ENCODE data around the gene CAND1. TPM values are rescaled to one million over a fixed set of nuclear protein-coding genes. Genes with fewer than 3 reads are reported as not detected.

Gene CAND1
- total and polyA plus RNA-seq, 4 donors: 25.4 to 66.1 (median 45.7) TPM

DNA sequence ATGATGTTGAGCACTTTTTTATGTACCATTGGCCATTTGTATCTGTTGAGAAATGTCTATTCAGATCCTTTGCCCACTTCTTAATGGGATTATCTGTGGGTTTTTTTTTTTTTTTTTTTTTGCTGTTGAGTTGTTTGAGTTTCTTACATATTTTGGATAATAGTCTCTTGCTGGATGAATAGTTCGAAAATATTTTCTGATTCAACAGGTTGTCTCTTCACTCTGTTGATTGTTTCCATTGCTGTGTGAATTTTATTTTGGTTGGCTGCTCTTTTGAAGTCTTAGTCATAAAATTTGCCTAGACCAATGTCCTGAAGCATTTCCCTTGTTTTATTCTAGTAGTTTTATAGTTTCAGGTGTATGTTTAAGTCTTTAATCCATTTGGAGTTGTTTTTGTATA lies 64.5 kb downstream of the CAND1 start (continued):
- TF ChIP-seq HNF4G (IDR thresholded peaks at IDR 0.05) (no peak), FOXA1 (IDR thresholded peaks at IDR 0.05) (no peak), RAD21 (IDR thresholded peaks at IDR 0.05) (no peak)
- TF ChIP-seq, protein P1, sequence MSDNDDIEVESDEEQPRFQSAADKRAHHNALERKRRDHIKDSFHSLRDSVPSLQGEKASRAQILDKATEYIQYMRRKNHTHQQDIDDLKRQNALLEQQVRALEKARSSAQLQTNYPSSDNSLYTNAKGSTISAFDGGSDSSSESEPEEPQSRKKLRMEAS (IDR thresholded peaks at IDR 0.05): no peak
- TF ChIP-seq, protein P2, sequence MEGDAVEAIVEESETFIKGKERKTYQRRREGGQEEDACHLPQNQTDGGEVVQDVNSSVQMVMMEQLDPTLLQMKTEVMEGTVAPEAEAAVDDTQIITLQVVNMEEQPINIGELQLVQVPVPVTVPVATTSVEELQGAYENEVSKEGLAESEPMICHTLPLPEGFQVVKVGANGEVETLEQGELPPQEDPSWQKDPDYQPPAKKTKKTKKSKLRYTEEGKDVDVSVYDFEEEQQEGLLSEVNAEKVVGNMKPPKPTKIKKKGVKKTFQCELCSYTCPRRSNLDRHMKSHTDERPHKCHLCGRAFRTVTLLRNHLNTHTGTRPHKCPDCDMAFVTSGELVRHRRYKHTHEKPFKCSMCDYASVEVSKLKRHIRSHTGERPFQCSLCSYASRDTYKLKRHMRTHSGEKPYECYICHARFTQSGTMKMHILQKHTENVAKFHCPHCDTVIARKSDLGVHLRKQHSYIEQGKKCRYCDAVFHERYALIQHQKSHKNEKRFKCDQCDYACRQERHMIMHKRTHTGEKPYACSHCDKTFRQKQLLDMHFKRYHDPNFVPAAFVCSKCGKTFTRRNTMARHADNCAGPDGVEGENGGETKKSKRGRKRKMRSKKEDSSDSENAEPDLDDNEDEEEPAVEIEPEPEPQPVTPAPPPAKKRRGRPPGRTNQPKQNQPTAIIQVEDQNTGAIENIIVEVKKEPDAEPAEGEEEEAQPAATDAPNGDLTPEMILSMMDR (IDR thresholded peaks at IDR 0.05; ENCODE audit: low read depth, low read length, missing input control): no peak

DNA sequence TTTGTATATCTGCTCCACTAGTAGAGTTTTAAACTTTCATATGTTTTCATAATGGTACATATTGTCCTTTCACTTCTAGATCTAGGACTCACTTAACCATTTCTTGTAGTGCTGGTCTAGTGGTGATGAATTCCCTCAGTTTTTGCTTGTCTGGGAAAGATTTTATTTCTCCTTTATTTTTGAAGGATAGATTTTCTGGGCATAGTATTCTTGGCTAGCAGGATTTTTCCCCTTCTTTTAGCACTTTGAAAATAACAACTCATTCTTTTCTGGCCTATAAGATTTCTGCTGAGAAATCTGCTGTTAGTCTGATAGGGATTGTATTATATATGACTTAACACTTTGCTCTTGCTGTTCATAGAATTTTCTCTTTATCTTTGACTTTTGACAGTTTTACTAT lies 69.3 kb downstream of the CAND1 start:
- TF ChIP-seq, protein P3, sequence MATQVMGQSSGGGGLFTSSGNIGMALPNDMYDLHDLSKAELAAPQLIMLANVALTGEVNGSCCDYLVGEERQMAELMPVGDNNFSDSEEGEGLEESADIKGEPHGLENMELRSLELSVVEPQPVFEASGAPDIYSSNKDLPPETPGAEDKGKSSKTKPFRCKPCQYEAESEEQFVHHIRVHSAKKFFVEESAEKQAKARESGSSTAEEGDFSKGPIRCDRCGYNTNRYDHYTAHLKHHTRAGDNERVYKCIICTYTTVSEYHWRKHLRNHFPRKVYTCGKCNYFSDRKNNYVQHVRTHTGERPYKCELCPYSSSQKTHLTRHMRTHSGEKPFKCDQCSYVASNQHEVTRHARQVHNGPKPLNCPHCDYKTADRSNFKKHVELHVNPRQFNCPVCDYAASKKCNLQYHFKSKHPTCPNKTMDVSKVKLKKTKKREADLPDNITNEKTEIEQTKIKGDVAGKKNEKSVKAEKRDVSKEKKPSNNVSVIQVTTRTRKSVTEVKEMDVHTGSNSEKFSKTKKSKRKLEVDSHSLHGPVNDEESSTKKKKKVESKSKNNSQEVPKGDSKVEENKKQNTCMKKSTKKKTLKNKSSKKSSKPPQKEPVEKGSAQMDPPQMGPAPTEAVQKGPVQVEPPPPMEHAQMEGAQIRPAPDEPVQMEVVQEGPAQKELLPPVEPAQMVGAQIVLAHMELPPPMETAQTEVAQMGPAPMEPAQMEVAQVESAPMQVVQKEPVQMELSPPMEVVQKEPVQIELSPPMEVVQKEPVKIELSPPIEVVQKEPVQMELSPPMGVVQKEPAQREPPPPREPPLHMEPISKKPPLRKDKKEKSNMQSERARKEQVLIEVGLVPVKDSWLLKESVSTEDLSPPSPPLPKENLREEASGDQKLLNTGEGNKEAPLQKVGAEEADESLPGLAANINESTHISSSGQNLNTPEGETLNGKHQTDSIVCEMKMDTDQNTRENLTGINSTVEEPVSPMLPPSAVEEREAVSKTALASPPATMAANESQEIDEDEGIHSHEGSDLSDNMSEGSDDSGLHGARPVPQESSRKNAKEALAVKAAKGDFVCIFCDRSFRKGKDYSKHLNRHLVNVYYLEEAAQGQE (IDR thresholded peaks at IDR 0.05): no peak
- no peak for TF ChIP-seq FOXA1 (IDR thresholded peaks at IDR 0.05)
- TF ChIP-seq EGR1 (IDR thresholded peaks at IDR 0.05; ENCODE audit: low read depth in 2 of 2): no peak
- no peak for TF ChIP-seq RXRA (IDR thresholded peaks at IDR 0.05)
- TF ChIP-seq, protein P2 (IDR thresholded peaks at IDR 0.05; ENCODE audit: low read depth, low read length, missing input control): no peak
- DNase-seq (ENCODE audit: low spot score): no peak
- Histone ChIP-seq H3K9ac (ENCODE audit: low read depth in 1 of 2, low read length in 2 of 2) (no peak overlapping the region), H3K4me1 (ENCODE audit: control insufficient read depth in 4 of 4, insufficient read depth in 4 of 4, low read length in 3 of 4) (no peaks in the 10 kb centered on the region), H3K4me3 (ENCODE audit: low read depth in 1 of 3, low read length in 3 of 3) (no peak overlapping the region), H3K27ac (ENCODE audit: low read depth in 1 of 2, low read length in 2 of 2) (no peak overlapping the region), H3K27me3 (ENCODE audit: control insufficient read depth in 4 of 4, insufficient read depth in 4 of 4, low read length in 3 of 4) (no peaks in the 10 kb centered on the region), H3K36me3 (ENCODE audit: control insufficient read depth in 4 of 4, insufficient read depth in 3 of 4, low read depth in 1 of 4, low read length in 3 of 4) (no peaks in the 10 kb centered on the region), H3K9me3 (ENCODE audit: control insufficient read depth in 4 of 4, low read length in 3 of 4) (peaks cover 0 to 10% (median 1%) of the 10 kb centered on the region in 4 donors)

DNA sequence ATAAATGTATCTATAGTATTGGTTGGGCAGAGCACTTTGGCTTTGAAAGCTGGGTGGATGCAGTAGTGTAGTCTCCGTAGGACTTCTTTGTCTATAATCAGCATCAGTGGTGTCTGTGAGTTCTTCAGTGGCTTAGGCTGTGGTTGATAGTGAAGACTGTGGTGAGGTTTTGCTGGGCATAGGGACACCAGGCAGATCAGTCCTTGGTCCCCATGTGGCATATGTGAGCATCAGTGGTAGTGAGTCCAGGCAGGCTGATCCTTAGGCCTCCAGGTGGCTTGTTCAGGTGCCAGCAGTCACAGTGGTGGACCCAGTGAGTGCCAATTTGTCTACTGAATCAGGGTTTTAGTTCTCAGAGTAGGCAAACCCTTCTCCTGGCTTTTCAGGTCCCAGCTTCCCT lies 70.4 kb downstream of the CAND1 start:
- Histone ChIP-seq H3K27ac (ENCODE audit: low read depth in 1 of 2, low read length in 2 of 2) (no peak overlapping the region), H3K27me3 (ENCODE audit: control insufficient read depth in 4 of 4, insufficient read depth in 4 of 4, low read length in 3 of 4) (no peaks in the 10 kb centered on the region), H3K9me3 (ENCODE audit: control insufficient read depth in 4 of 4, low read length in 3 of 4) (peaks cover 0 to 10% (median 1%) of the 10 kb centered on the region in 4 donors), H3K9ac (ENCODE audit: low read depth in 1 of 2, low read length in 2 of 2) (no peak overlapping the region), H3K4me1 (ENCODE audit: control insufficient read depth in 4 of 4, insufficient read depth in 4 of 4, low read length in 3 of 4) (no peaks in the 10 kb centered on the region), H3K36me3 (ENCODE audit: control insufficient read depth in 4 of 4, insufficient read depth in 3 of 4, low read depth in 1 of 4, low read length in 3 of 4) (no peaks in the 10 kb centered on the region), H3K4me3 (ENCODE audit: low read depth in 1 of 3, low read length in 3 of 3) (peak overlapping the region in 1 of 3 donors; percentile 23)
- 95% methylated on average over 1 of the region's 1 CpG for WGBS
- no peak for DNase-seq (ENCODE audit: low spot score)
- TF ChIP-seq HNF4A (conservative IDR thresholded peaks at IDR 0.05) (no peak), FOXA2 (IDR thresholded peaks at IDR 0.05) (no peak), NR2F2 (IDR thresholded peaks at IDR 0.05) (no peak), EGR1 (IDR thresholded peaks at IDR 0.05; ENCODE audit: low read depth in 2 of 2) (no peak), JUND (IDR thresholded peaks at IDR 0.05) (no peak), GABPA (IDR thresholded peaks at IDR 0.05 in 1 of 2, conservative IDR thresholded peaks at IDR 0.05 in 1 of 2) (no peak), FOXA1 (IDR thresholded peaks at IDR 0.05) (no peak)
- TF ChIP-seq, protein P3 (IDR thresholded peaks at IDR 0.05): no peak
- TF ChIP-seq, protein P1 (IDR thresholded peaks at IDR 0.05): no peak
- TF ChIP-seq, protein P4, sequence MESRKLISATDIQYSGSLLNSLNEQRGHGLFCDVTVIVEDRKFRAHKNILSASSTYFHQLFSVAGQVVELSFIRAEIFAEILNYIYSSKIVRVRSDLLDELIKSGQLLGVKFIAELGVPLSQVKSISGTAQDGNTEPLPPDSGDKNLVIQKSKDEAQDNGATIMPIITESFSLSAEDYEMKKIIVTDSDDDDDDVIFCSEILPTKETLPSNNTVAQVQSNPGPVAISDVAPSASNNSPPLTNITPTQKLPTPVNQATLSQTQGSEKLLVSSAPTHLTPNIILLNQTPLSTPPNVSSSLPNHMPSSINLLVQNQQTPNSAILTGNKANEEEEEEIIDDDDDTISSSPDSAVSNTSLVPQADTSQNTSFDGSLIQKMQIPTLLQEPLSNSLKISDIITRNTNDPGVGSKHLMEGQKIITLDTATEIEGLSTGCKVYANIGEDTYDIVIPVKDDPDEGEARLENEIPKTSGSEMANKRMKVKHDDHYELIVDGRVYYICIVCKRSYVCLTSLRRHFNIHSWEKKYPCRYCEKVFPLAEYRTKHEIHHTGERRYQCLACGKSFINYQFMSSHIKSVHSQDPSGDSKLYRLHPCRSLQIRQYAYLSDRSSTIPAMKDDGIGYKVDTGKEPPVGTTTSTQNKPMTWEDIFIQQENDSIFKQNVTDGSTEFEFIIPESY (IDR thresholded peaks at IDR 0.05): no peak
